Suprapubic skin (tissue), 4 donors: Measurements from ENCODE around the gene MRPL32. TPM values are rescaled to one million over a fixed set of nuclear protein-coding genes. Genes with fewer than 3 reads are reported as not detected.

ENCODE experiments used
- DNase-seq, 2 donors: peaks; one replicate each; pipeline ENCODE4 v3.0.0-alpha.2; 2019; ENCODE audit warnings: low spot score in 2 of 2
- H3K27ac ChIP-seq: fragments of 200-600 bp; sonication (generic); one replicate; pipeline ENCODE4 v1.5.1; 2019
- H3K27me3 ChIP-seq: fragments of 200-600 bp; sonication (generic); one replicate; pipeline ENCODE4 v1.5.1; 2019
- H3K36me3 ChIP-seq: fragments of 200-600 bp; sonication (generic); one replicate; pipeline ENCODE4 v1.5.1; 2019
- H3K4me1 ChIP-seq: fragments of 200-600 bp; sonication (generic); one replicate; pipeline ENCODE4 v1.5.1; 2019
- H3K4me3 ChIP-seq: fragments of 200-600 bp; sonication (generic); one replicate; pipeline ENCODE4 v1.5.1; 2019; ENCODE audit warnings: mild to moderate bottlenecking
- H3K9me3 ChIP-seq: fragments of 200-600 bp; sonication (generic); one replicate; pipeline ENCODE4 v1.5.1; 2019
- EP300 ChIP-seq: sonication (generic); formaldehyde crosslinking; IDR thresholded peaks from one replicate; pipeline ENCODE4 v1.6.1; 2017; ENCODE audit warnings: antibody characterized with exemption
- POLR2A ChIP-seq, 2 donors: fragments of 450-650 bp; IDR thresholded peaks; one replicate each; pipeline ENCODE4 v1.6.1; 2017; ENCODE audit warnings: antibody characterized with exemption in 2 of 2, mild to moderate bottlenecking in 2 of 2, moderate library complexity in 2 of 2
- POLR2AphosphoS5 ChIP-seq, 3 donors: sonication (generic); formaldehyde crosslinking; IDR thresholded peaks; one replicate each; pipeline ENCODE4 v1.6.1; 2017; ENCODE audit warnings: antibody characterized with exemption in 3 of 3
- WGBS: methylation state at CpG from one replicate; pipeline ENCODE4 v1.1.5; 2018; 5-methylcytosine and 5-hydroxymethylcytosine counted together
- total RNA-seq, 4 donors: library from RNA; depleted of rRNA; stranded (reverse); fragments of >200 nt; gene quantifications; one replicate each; pipeline ENCODE4 v1.1.0, GENCODE V29; 2016
- TF ChIP-seq, protein P1 (sequence below), 2 donors: fragments of 200-600 bp in 1 of 2; fragments of 450-650 bp in 1 of 2; sonication (generic) in 1 of 2; IDR thresholded peaks; one replicate each; pipeline ENCODE4 v1.5.1; 2016 to 2019; ENCODE audit warnings: antibody characterized with exemption in 2 of 2, mild to moderate bottlenecking in 1 of 2, moderate library complexity in 1 of 2

Gene MRPL32
- total RNA-seq, 4 donors from 2014 or later, result 32.9 to 47.2 (median 35.9) TPM

DNA sequence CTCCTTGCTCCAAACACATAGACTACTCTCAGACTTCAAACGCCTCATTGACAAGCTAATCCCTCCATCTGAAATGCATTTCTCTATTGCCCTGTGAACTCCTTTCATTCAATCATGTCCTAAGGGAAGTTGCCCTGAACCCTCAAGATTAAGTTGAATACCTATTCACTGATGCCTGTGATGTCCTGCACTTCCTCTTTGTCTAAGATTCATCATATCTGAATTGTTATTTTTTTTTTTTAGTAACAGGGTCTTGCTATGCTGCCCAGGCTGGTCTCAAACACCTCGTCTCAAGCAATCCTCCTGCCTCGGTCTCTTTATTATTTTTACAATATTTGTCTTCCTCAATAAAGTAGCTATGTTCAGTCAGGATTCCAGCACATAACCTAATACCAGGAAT, 3.4 kb upstream of the MRPL32 start:
- TF ChIP-seq POLR2AphosphoS5 (IDR thresholded peaks at IDR 0.05) (no peak), EP300 (no peak), POLR2A (IDR thresholded peaks at IDR 0.05) (no peak)
- TF ChIP-seq, protein P1, sequence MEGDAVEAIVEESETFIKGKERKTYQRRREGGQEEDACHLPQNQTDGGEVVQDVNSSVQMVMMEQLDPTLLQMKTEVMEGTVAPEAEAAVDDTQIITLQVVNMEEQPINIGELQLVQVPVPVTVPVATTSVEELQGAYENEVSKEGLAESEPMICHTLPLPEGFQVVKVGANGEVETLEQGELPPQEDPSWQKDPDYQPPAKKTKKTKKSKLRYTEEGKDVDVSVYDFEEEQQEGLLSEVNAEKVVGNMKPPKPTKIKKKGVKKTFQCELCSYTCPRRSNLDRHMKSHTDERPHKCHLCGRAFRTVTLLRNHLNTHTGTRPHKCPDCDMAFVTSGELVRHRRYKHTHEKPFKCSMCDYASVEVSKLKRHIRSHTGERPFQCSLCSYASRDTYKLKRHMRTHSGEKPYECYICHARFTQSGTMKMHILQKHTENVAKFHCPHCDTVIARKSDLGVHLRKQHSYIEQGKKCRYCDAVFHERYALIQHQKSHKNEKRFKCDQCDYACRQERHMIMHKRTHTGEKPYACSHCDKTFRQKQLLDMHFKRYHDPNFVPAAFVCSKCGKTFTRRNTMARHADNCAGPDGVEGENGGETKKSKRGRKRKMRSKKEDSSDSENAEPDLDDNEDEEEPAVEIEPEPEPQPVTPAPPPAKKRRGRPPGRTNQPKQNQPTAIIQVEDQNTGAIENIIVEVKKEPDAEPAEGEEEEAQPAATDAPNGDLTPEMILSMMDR (IDR thresholded peaks at IDR 0.05), result no peak
- H3K4me1 ChIP-seq, result peaks cover 41% of the 10 kb centered on the region
- 69% methylated on average over 3 of the region's 3 CpGs for WGBS

DNA sequence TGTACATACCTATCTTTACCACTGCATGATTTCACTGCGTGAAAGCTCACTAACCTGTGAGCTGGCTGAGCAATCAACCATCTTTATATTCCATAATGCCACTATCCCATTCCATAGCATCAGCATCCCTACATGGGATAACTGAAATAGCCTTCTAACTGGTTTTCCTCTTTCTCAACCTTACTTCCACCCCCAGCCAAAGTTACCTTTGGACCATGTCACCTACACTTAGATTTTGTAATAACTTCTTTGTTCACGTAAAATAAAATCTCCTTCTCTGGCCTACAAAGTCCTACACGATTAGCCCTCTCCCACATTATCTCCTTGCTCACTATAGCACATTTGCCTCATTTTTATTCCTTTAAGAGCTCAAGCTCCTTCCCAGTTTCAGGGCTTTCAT, 2.7 kb upstream of the MRPL32 start:
- no peak for DNase-seq
- peaks cover 22% of the 10 kb centered on the region for H3K36me3 ChIP-seq
- no peak overlapping the region for H3K27ac ChIP-seq
- TF ChIP-seq POLR2A (IDR thresholded peaks at IDR 0.05) (no peak), POLR2AphosphoS5 (IDR thresholded peaks at IDR 0.05) (no peak), EP300 (no peak)
- TF ChIP-seq, protein P1 (IDR thresholded peaks at IDR 0.05), result no peak
- H3K27me3 ChIP-seq, result no peaks in the 10 kb centered on the region
- H3K4me3 ChIP-seq, result no peak overlapping the region
- peaks cover 46% of the 10 kb centered on the region for H3K4me1 ChIP-seq
- no peaks in the 10 kb centered on the region for H3K9me3 ChIP-seq
- whole genome bisulfite sequencing, result 70% methylated on average over 3 of the region's 3 CpGs

More for the DNA sequence above, 3.4 kb upstream of the MRPL32 start:
- no peak for DNase-seq
- Histone ChIP-seq H3K27me3 (no peaks in the 10 kb centered on the region), H3K27ac (no peak overlapping the region), H3K9me3 (no peaks in the 10 kb centered on the region), H3K4me3 (no peak overlapping the region), H3K36me3 (peaks cover 29% of the 10 kb centered on the region)

DNA sequence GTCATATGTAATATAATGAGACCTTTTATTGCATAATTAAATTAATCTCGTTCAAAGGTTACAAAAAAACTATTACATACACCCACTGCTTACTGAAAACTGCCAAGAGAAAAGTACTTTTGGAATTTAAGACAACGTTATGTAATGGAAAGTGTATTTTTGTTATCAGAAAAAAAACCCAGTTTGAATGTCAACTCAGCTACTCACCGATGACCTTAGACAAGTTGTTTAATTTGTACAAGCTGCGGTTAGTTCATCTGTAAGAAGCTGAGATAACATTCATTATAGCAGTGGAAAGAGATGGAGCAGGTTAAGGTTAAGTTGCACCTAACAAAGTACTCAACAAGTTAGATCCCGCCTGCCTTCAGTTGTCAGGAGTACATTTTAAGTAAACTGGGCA, 1.3 kb upstream of the MRPL32 start:
- no peaks in the 10 kb centered on the region for H3K9me3 ChIP-seq
- peak overlapping the region; percentile 94 for H3K4me3 ChIP-seq
- peaks cover 49% of the 10 kb centered on the region for H3K4me1 ChIP-seq
- no peak for TF ChIP-seq EP300
- TF ChIP-seq, protein P1 (IDR thresholded peaks at IDR 0.05), result no peak
- H3K27me3 ChIP-seq, result no peaks in the 10 kb centered on the region
- no peak for DNase-seq
- WGBS, result 13% methylated on average over 5 of the region's 5 CpGs
- H3K27ac ChIP-seq, result no peak overlapping the region
- H3K36me3 ChIP-seq, result peaks cover 20% of the 10 kb centered on the region

DNA sequence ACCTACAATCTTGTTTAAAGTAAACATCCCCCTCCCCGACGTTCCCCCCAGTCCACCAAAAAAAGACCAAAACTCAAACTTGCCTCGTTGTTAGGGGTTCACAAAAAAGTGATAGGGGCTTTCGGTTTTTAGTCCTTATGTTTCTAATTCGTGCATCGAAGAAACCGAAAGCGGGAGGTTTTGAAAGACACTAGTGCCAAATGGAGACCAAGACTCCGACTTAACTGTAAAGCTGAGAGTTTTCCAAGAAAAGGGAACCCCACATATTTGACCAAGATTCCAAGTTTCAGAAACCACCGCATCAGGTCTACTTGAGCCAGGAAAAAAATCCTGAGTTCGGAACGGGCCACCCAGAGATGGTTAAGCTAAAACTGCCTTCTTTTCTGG, 736 bp upstream of the MRPL32 start:
- under 1% methylated on average over 12 of the region's 12 CpGs for WGBS
- no peak for DNase-seq
- Histone ChIP-seq H3K4me3 (peak overlapping the region; percentile 94), H3K9me3 (no peaks in the 10 kb centered on the region), H3K4me1 (peaks cover 49% of the 10 kb centered on the region), H3K27me3 (no peaks in the 10 kb centered on the region), H3K27ac (peak overlapping the region; percentile 86), H3K36me3 (peaks cover 20% of the 10 kb centered on the region)
- TF ChIP-seq POLR2A (IDR thresholded peaks at IDR 0.05), result no peak
- TF ChIP-seq POLR2AphosphoS5 (IDR thresholded peaks at IDR 0.05), result no peak
- TF ChIP-seq, protein P1 (IDR thresholded peaks at IDR 0.05), result no peak
- no peak for TF ChIP-seq EP300

DNA sequence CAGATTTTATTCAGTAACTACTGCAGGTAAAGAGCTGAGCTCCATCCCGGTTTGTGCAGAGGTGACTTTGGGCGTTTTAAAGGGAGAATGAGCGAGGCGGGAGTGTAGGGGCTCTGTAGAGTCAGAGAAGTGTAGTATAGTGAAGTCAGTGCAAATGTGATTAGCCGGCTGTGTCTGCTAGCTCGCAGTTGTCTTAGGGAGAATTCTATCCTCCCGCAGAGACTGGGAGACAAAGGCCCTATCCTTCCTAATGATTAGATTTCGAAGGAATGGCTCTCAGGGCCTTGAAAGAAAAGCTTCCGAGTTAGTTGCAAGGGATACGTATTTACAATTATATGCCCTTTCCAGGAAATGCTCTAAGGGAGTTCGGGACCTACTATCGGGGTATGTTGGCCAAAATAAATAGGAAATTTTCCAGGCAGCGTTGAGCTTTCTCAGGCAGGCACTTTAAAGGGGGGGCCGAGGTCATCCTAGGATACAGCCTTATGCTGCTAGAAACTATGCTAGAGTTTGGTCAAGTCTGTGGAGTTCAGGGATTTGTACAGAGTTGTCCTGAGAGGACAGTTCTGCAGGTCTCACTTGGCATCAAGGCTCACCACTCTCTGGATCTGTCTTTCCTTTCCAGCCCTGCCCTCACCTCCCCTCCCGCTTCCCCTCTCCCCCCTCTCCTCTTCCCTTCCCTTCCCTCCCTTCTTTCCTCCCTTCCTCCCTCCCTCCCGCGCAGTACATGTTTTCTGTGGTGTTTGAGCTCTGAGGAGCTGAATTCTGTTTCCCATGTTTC, 825 bp downstream of the MRPL32 start:
- Histone ChIP-seq H3K27ac (peak overlapping the region; percentile 86), H3K4me1 (peaks cover 48% of the 10 kb centered on the region), H3K27me3 (no peaks in the 10 kb centered on the region), H3K4me3 (peak overlapping the region; percentile 94), H3K9me3 (no peaks in the 10 kb centered on the region), H3K36me3 (peaks cover 30% of the 10 kb centered on the region)
- TF ChIP-seq EP300, result no peak
- no peak for TF ChIP-seq POLR2A (IDR thresholded peaks at IDR 0.05)
- TF ChIP-seq POLR2AphosphoS5 (IDR thresholded peaks at IDR 0.05), result no peak
- TF ChIP-seq, protein P1 (IDR thresholded peaks at IDR 0.05), result no peak
- WGBS, result 1% methylated on average over 17 of the region's 17 CpGs
- no peak for DNase-seq
